ENCODE data around the gene SLC4A5. TPM values are rescaled to one million over a fixed set of nuclear protein-coding genes. Genes with fewer than 3 reads are reported as not detected.
"Not testable (repeated sequence)": the region's sequence is repeated elsewhere in the genome, so short reads cannot be mapped to it uniquely, and the experiment has no call there.

Gene SLC4A5
- total RNA-seq, 1 donor from 2014 or later: 1.2 TPM

- no peak for ATAC-seq
- no peak for DNase-seq (ENCODE audit: low spot score)
Measured at GRCh38 chr2:74204436-74204835, 138.8 kb downstream of the SLC4A5 start.

GRCh38 chr2:74201596-74201995, 141.6 kb downstream of the SLC4A5 start:
- DNase-seq (ENCODE audit: low spot score): no peak
- no peak for ATAC-seq

GRCh38 chr2:74201196-74201595, 142.0 kb downstream of the SLC4A5 start:
- ATAC-seq: no peak
- no peak for DNase-seq (ENCODE audit: low spot score)

- no peak for DNase-seq (ENCODE audit: low spot score)
Measured at GRCh38 chr2:74199871-74200305, 143.3 kb downstream of the SLC4A5 start.

GRCh38 chr2:74199275-74199701, 143.9 kb downstream of the SLC4A5 start:
- no peak for ATAC-seq
- DNase-seq (ENCODE audit: low spot score): no peak

More at GRCh38 chr2:74199871-74200305, 143.3 kb downstream of the SLC4A5 start:
- no peak for ATAC-seq

- peak; percentile 93 for ATAC-seq
- DNase-seq (ENCODE audit: low spot score): peak; percentile 71
Measured at GRCh38 chr2:74198461-74199274, 144.5 kb downstream of the SLC4A5 start, which contains the start of gene MTHFD2. MTHFD2 (plus strand) TSS chr2:74198615; CDS start chr2:74198642, 27 bp downstream.

- ATAC-seq (no peak), DNase-seq (ENCODE audit: low spot score) (no peak)
Measured at GRCh38 chr2:74198023-74198460, 145.2 kb downstream of the SLC4A5 start.

GRCh38 chr2:74197049-74197448, 146.2 kb downstream of the SLC4A5 start:
- DNase-seq (ENCODE audit: low spot score): no peak
- no peak for ATAC-seq

GRCh38 chr2:74194799-74195198, 148.4 kb downstream of the SLC4A5 start:
- no peak for DNase-seq (ENCODE audit: low spot score)
- no peak for ATAC-seq

GRCh38 chr2:74191596-74192380, 151.4 kb downstream of the SLC4A5 start:
- no peak for DNase-seq (ENCODE audit: low spot score)
- ATAC-seq: no peak

GRCh38 chr2:74188696-74189095, 154.5 kb downstream of the SLC4A5 start:
- no peak for DNase-seq (ENCODE audit: low spot score)
- no peak for ATAC-seq

- no peak for DNase-seq (ENCODE audit: low spot score)
- no peak for ATAC-seq
Measured at GRCh38 chr2:74188018-74188601, 155.1 kb downstream of the SLC4A5 start.

GRCh38 chr2:74186706-74187105, 156.5 kb downstream of the SLC4A5 start:
- not testable (repeated sequence) for ATAC-seq; DNase-seq (ENCODE audit: low spot score)

GRCh38 chr2:74186038-74186437, 157.2 kb downstream of the SLC4A5 start:
- DNase-seq (ENCODE audit: low spot score) (no peak), ATAC-seq (peak; percentile 50)

- no peak for DNase-seq (ENCODE audit: low spot score)
- ATAC-seq: no peak
Measured at GRCh38 chr2:74183878-74184277, 159.3 kb downstream of the SLC4A5 start.

- no peak for ATAC-seq
Measured at GRCh38 chr2:74181739-74182138, 161.5 kb downstream of the SLC4A5 start.

GRCh38 chr2:74179063-74179865, 164.0 kb downstream of the SLC4A5 start:
- ATAC-seq: peak; percentile 2

More at GRCh38 chr2:74181739-74182138, 161.5 kb downstream of the SLC4A5 start:
- no peak for DNase-seq (ENCODE audit: low spot score)

GRCh38 chr2:74178211-74179062, 164.8 kb downstream of the SLC4A5 start, which contains the start of gene MOB1A:
MOB1A (minus strand) TSS chr2:74178879; CDS start chr2:74178674, 205 bp downstream.
- peak; percentile 98 for DNase-seq (ENCODE audit: low spot score)
- peak; percentile 99 for ATAC-seq

More at GRCh38 chr2:74179063-74179865, 164.0 kb downstream of the SLC4A5 start:
- no peak for DNase-seq (ENCODE audit: low spot score)

- DNase-seq (ENCODE audit: low spot score): no peak
- ATAC-seq: no peak
Measured at GRCh38 chr2:74177696-74178095, 165.5 kb downstream of the SLC4A5 start.
